Epithelial cell of prostate (primary cell): ENCODE data around the gene MMP24OS.
A peak's percentile ranks its signal among the peaks of the same experiment; 100 is the strongest.
"Not testable (repeated sequence)": the region's sequence is repeated elsewhere in the genome, so short reads cannot be mapped to it uniquely, and the experiment has no call there.

Source experiments
- DNase-seq: peaks from one replicate; pipeline ENCODE4 v3.0.0-alpha.2; 2011; ENCODE audit warnings: low read depth, low spot score
- H3K27ac ChIP-seq: fragments of 450-650 bp; 2 replicates; pipeline ENCODE4 v1.5.1; 2017; ENCODE audit warnings: mild to moderate bottlenecking

MMP24OS gene

DNA sequence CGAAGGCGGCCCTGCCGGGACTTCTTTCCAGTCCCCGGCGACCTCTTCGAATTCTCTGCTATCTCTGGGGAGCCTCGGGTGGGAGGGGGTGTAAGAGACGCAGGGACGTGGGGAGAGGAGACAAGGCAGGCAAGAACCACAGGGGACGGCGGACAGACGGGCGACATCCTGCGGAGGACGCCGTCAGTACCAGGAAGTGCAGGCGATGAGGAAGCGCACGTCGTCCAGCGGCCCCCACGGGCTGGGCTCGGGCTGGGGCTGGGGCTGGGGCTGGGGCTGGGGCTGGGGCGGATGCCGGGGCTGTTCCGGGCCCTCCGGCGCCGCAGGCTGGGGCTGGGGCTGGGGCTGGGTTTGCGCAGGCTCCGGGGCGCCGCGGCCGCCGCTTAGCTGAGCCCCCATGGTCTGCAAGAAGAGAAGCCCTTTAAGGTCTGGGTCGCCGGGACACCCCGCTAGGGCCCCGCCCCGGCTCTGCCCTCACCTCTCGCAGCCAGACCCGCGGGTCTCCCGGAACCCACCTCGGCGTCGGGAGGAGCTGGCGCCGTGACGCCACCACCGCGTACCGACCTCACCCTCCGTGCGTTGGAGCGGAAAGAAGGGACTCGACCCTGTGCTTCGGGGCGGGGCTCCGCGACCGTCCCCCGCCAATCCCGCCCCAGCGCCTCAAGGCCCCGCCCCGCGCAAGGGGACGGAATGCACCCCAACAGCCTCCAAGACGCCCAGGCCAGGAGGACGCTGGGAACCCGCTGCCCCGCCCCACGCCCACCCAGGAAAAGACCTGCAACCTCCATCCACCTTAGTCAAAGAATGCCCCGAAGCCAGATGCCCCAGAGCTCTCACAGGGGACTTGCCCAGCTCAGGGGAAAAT lies at the start of gene MMP24OS:
Gene MMP24OS, minus strand, starts transcription at position 592 of the 865 bp plus-strand sequence. Its CDS starts 193 bp downstream, at position 399.
- H3K27ac ChIP-seq = peak within 1 kb of the TSS; percentile 98
- no peak for DNase-seq

DNA sequence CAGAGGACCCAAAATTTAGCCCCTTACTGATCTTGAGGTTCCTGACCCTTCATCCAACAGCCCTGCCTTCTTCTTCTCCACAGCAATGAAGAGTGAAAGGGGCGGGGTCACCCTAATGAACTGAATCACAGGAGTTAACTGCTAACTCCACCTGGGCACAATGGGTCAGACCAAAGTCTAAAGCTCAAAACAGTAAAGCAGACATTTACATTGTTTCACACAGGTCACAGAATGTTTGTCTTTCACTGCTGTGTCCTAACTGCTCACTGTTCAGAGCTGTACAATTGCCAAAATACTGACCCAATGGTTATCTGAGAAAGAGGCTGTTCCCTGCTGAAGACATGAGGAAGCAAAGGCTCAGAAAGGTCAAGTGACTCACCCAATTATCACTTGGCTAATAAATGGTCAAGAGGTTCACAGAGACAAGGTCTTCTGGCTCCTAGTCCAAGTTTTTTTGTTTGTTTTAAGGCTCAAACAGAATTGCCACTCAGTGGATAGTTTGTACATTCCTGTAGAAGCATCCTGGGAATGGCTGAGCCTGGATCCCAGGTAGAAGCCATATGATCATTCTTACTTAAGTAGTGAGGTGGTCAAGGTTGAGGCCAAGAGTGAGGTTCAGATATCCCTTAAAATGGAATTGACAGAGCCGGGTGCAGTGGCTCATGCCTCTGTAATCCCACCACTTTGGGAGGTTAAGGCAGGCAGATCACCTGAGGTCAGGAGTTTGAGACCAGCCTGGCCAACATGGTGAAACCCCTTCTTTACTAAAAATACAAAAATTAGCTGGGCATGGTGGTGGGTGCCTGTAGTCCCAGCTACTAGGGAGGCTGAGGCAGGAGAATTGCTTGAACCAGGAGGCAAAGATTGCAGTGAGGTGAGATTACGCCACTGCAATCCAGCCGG lies 49.4 kb upstream of the MMP24OS start:
- H3K27ac ChIP-seq = no peak overlapping the region
- DNase-seq = no peak

DNA sequence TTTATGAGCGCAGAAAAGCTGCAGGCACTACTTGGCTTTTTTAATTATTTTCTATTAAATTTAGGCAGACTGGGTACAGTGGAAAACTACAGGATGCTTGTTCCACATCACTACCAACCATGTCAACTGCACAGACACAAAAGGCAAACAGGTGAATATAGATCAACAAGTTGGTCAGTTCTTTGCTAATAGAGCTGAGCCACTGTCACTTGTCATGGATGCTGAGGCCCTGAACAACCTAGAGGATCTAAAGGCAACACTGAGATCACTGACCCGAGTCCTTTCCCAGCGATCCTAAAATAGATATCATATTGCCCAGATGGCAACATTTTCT lies 48.8 kb upstream of the MMP24OS start:
- H3K27ac ChIP-seq = no peak overlapping the region
- no peak for DNase-seq

DNA sequence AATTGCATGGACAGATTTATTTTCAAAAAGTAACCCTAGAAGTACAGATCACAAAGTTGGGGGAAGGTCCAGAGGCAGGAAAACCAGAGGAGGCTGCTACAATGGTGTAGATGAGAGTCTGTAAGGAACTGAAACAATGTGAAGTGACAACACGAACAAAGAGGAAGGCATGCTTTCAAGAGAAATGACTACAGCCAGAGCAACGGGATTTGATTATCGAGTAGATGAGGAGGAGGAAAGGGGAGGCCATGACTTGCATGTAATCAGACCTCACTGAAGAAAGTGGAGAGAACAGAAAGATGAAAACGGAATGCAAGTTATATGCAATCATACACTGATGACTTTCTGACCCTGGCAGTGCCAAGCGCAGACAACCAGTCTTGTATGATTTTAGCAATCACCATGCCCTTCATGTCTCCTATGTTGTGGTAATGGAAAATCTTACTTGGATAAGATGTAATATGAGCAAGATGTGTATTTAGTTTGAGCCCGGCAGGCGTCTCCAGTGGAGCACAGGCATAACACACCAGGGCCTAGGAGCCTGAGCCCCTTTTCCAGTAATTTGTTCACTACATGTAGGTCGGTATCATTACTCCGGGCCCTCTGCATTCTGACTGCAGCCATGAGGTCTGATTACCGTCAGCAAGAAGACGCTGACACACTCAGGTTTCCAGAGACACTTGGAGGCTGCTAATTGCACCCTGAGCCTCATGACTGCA lies 48.3 kb upstream of the MMP24OS start:
- no peak overlapping the region for H3K27ac ChIP-seq
- DNase-seq = no peak

DNA sequence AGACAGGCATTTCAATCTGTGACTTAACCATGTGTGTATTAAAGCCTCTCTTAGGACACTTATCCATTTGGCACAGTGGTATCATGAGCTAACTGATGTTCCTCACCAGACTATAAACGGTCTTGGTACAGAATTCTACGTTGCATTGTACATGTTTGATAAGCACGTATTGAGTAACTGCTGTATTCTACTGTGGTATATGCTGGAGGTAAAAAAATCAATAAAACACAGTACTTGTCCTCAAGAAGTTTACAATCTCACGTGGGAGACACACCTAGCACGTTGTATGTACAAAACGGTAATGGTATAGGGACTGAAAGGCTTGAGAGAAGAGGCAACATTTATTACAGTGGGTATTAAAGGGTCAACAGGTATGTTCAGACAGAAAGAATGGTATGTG lies 47.5 kb upstream of the MMP24OS start:
- no peak overlapping the region for H3K27ac ChIP-seq
- DNase-seq = no peak

DNA sequence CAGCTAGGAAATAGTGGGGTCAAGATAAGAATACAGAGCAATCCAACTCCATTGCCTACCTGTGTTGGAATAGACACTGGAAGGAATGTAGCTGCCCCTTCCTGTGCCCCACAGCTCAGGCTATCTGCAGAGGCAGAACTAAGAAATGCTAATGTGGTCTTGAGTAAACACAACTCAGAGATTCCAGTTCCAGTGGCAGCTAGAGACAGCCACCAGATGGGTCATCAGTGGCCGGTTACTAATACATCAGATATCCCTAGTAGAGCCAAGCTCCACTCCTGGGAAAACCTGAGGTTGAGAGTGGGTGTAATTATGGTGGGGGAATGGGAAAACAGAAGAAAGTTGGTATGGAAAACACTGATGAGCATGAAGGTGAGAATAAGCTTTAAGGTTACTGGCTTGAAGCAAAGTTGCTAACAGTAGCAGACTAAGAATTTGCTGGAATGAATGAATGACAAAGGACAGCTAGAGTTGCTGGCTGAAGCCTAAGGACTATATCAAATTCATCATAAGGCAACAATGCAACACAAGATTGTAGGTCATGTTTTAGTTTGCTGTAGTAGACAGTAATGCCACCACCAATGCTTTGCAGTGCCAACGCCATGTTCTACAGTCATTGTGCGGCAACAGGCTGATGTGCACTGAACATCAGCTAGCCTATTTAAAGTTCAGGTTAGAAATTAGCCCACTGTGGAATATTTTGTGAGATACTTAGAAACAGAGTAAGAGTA lies 42.6 kb upstream of the MMP24OS start:
- no peak for DNase-seq
- H3K27ac ChIP-seq = peak overlapping the region; percentile 93

DNA sequence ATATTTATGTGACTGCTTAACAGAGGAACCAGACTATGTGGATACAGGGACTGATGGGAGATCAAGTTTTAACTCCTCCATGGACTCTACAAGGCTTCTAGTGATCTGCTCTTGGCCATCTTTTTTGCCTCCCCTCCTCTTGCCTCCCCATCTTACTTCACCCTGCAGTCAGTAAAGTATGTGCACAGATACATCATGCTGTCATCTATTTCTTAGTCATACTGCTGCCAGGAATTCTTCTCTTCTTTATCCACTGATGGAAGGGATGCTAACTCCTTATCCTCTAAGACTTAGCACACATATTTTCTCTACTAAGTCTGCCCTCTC lies 41.9 kb upstream of the MMP24OS start:
- no peak for DNase-seq

DNA sequence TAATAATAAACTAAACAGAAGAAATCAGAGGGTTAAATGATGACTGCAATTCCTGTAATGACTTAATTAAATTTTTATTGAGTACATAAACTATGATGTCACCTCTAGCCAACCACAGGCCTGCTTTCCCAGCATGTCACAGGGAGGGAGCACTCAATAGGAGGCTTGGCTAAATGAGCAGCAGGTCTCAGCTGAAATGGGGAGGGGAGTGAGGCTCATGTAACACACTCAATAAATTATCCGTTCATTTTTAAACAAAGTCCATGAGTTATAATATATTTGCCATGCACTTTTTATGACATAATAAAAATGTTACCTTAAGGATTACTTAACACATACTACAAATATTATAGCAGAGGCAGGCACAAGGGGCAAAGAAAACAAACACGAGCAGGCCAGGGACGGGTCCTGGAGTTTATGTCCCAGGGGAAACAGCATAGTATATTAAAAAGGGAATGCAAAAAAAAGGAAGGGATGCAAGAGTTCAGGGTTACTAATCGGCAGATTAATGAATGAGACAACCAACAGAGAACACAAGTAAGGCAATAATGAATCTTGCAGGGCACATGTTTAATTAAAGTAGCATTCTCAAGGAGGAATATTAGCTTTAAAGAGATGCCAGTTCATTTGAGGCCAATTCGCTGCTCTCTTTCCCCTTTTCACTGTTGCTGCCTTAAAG lies 41.4 kb upstream of the MMP24OS start:
- H3K27ac ChIP-seq = peak overlapping the region; percentile 93
- no peak for DNase-seq

More for the DNA sequence above, 41.9 kb upstream of the MMP24OS start:
- H3K27ac ChIP-seq = peak overlapping the region; percentile 93

DNA sequence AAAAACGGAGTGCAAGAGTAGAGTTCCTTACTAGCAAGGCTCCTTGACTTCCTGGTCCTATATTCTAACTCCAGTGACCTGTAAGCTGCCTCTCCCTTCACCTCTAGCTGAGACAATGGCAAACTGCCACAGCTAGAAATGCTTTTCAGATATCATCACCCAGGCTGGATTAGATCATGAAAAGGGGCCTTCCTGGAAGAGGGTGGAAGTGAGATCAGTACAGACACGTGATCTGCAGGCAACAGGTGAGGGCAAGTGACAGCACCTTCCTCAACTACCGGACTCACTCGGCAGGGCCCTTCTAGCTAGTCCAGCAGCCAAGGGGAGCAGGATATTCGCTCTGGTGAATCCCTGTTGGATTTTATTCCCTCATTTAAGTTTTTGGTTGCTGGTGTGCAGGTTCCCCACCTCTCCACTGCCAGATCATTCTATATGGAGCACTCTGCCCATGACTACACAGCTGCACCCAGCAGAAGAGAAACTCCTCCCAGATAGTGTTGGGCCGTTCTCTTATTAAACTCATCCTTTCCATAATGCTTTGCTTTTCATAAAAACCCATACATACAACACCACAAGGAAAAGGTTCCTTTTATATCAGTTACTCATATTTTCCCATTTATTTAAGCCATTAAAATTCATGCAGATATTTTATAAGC lies 40.7 kb upstream of the MMP24OS start:
- DNase-seq = peak; percentile 88
- H3K27ac ChIP-seq = peak overlapping the region; percentile 93

DNA sequence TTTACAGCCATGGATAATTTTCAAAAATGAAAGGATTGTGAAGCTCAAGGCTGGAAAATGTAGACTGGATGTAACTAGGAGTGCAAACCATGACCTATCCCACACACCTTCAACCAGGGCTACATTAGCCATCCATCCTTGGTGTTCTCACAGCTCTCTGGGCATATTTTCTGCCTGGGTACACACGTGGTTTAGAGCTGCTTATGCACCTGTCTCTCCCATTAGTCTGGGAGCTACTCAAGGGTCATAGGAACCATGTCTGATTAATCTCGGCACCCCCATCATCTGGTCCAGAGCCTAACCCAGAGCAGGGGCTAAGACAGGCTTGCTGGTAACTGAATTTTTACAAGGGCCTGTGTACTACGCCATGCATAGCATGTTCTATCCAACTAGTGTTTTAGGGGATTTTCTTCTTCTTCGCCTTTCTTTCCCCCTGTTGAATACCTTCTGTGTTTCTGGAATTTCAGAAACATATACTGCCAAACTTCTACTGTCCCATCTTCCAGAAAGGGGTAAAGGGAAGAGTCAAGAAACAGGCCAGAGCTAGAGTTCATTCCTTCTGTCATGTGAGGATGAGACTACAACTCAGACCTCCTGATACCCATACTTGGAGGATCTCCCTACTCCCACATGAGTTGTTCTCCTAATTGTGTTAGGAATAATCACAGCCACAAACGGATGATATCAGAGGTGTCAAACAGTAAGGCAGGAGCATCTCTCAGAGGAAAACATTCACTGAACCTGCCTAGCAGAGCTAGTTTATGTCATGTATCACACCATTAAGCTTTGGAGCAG lies 39.7 kb upstream of the MMP24OS start:
- H3K27ac ChIP-seq = peak overlapping the region; percentile 93
- DNase-seq = no peak

DNA sequence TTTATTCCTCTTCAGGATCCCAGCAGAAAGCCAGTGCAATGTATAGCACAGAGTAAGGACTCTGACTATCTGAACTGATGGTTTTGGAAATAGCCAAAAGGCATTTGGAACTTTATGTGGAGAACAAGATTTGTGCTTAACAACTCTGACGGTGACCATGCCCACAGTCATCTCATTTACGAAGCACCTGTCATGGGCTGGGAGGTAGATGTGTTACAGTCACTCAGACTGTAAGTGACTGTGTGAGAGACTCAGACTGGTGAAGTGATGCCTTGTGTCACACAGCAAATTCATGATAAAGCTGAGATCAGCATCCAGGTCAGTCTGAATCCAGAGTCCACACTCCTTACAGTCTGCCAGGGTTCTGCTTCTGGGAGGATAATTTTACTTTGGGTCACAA lies 38.2 kb upstream of the MMP24OS start:
- no peak for DNase-seq
- H3K27ac ChIP-seq = no peak overlapping the region

DNA sequence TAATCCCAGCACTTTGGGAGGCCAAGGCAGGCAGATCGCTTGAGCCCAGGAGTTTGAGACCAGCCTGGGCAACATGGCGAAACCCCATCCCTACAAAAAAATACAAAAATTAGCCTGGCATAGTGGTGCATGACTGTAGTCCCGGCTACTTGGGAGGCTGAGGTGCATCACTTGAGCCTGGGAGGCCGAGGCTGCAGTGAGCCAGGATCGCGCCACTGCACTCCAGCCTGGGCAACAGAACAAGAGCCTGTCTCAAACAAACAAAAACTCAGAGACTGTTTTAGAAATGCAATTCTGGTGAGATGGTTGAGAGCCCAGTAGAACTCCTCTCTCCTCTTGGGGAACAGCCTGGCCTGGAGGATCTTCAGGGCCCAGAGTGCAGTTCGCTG lies 37.7 kb upstream of the MMP24OS start:
- H3K27ac ChIP-seq = not testable (repeated sequence)

DNA sequence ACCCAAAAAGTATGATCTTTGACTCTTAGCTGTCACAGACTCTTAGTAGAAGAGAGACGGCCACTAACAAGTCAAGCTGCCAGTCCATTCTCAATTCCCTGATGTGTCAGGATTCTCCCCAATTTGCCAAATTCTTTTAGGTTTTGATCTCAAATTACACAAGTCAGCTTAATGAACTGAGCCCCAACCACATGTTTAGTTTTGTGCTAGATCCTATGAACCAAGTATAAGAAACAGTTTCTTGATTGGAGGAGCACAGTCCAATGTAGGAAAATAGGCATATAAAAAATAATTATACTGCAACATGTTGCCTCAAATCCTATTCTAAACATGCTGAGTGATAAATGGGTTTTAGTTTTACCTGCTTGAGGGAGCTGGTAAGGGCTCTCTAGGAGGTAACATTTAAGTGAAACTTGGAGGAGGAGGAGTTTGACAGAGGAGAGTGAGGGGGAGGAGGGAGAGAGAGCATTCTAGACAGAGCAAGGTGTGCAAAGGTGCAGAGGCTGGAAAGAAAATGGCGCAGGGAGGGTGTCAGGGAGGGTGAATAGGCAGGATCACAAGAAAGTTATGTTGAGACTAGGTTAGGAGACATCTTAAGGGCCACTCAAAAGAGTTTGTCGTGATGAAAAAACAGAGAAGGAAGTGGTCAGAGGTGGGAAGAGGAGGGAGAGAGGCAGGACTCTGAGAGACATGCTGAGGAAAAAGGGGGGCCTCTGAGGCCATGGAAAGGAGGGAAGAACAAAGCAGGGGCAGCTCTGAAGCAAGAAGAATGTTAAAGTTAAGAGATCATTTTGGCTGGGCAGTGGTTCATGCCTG lies 37.1 kb upstream of the MMP24OS start:
- DNase-seq = no peak
- no peak overlapping the region for H3K27ac ChIP-seq

More for the DNA sequence above, 37.7 kb upstream of the MMP24OS start:
- not testable (repeated sequence) for DNase-seq

DNA sequence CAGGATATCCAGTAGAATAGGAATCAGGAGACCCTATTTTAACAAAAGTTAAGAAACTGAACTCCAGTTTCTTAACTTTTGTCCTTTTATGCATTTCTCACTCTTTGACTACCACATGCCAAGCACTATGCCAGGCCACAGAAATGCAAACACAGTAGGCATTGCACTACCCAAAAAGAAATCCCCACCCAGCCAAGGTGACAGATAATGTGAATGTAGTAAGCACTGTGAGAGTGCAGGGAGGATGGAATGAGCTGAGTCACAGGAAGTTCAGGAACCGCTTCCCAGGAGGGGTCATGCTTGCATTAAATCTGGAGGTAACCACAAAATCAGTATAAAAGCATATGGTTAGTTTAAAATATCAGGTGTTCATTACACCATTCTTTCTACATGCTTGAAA lies 34.4 kb upstream of the MMP24OS start:
- peak overlapping the region; percentile 95 for H3K27ac ChIP-seq
- DNase-seq = no peak

DNA sequence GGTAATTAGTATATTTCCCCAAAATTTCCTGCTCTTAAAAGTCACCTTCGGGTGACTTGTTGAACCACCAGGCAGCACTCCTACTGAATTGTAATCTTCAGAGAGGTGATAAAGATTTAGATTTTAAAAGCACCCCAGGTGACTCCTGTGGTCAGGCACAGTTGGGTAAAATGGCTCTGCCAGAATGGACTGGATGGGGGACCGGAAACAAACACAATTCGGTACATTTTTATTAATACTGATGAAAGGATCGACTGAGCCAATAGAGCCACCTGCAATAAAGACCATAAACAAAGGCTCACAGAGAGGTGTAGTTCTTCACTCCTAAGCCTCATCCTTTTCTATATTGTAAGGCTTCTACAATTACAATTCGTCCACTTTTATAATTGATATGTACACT lies 33.9 kb upstream of the MMP24OS start:
- peak overlapping the region; percentile 95 for H3K27ac ChIP-seq
- no peak for DNase-seq

DNA sequence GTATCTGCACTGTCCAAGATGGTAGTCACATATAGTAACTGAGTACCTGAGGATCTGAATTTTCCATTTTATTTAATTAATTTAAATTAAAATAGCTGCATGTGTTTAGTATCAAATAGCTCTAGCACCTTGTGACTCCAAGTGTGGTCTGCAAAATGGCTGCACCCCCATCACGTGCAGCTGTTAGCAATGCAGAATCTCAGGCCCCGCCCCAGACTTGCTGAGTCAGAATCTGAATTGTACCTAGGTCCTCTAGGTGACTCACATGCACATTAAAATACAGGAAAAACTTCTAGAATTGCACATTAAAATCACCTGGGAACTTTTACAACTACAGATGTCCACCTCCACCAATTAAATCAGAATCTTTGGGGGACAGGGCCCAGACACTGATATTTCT lies 33.5 kb upstream of the MMP24OS start:
- DNase-seq = no peak
- peak overlapping the region; percentile 95 for H3K27ac ChIP-seq
